GM12878 (cell line): ENCODE results near the gene HINT3. TPM values are rescaled to one million over a fixed set of nuclear protein-coding genes. Genes with fewer than 3 reads are reported as not detected.

Source experiments
- ATAC-seq: fragments of 200-7000 bp; cut with Tn5 transposase; 3 replicates; pipeline ENCODE4 v1.9.1; 2020; ENCODE audit warnings: mild to moderate bottlenecking, moderate library complexity
- BruUV-seq: library from RNA; stranded (reverse); fragments of 400-500 nt; replicated peaks from 2 replicates; lab custom pipeline; 2021; lab: Mats Ljungman, UMichigan
- CTCF ChIA-PET: fragments of 300-600 bp; sonication (Branson Sonifier 250); formaldehyde crosslinking; extraction: SDS; loops from one replicate; lab custom pipeline; 2021; ENCODE audit warnings: inconsistent platforms; lab: Yijun Ruan, JAX
- POLR2A ChIA-PET: fragments of 350-600 bp; formaldehyde crosslinking; extraction: SDS; loops from one replicate; lab custom pipeline; 2021; ENCODE audit warnings: inconsistent platforms; lab: Charles Lee
- RAD21 ChIA-PET: fragments of 300-600 bp; sonication (Branson Sonifier 250); formaldehyde crosslinking; loops from one replicate; lab custom pipeline; 2023; ENCODE audit warnings: antibody characterized with exemption; ENCODE audit not compliant: unreplicated experiment; lab: Charles Lee
- SMC1A ChIA-PET: fragments of 300-600 bp; sonication (Branson Sonifier 250); formaldehyde crosslinking; loops from one replicate; lab custom pipeline; 2023; ENCODE audit not compliant: unreplicated experiment, uncharacterized antibody; lab: Charles Lee
- DNase-seq: peaks from one replicate; pipeline ENCODE4 v3.0.0-alpha.2; 2011; ENCODE audit warnings: low read depth, low spot score
- FAIRE-seq: peaks from 3 replicates; lab custom pipeline; 2011; peaks lifted over from hg19 to GRCh38; lab: Jason Lieb, UNC
- H2AFZ ChIP-seq: 2 replicates; pipeline ENCODE4 v1.6.0; 2011; ENCODE audit warnings: low read depth, low read length, control low read depth; ENCODE audit not compliant: control insufficient read depth
- H3K27ac ChIP-seq: 2 replicates; pipeline ENCODE4 v1.5.1; 2011; ENCODE audit warnings: control low read depth; ENCODE audit not compliant: control insufficient read depth, insufficient read depth
- H3K27me3 ChIP-seq, 2 experiments: replicated peaks in 1 of 2; 2 replicates each; pipeline versions ENCODE4 v1.6.0 to v1.6.1; 2011; ENCODE audit warnings: low read length in 1 of 2; ENCODE audit not compliant: control insufficient read depth in 2 of 2, insufficient read depth in 2 of 2
- H3K36me3 ChIP-seq, 2 experiments: 2 replicates each; pipeline ENCODE4 v1.5.1; 2011; ENCODE audit warnings: low read length in 1 of 2; ENCODE audit not compliant: control insufficient read depth in 2 of 2, insufficient read depth in 2 of 2
- H3K4me1 ChIP-seq: 2 replicates; pipeline ENCODE4 v1.6.1; 2011; ENCODE audit warnings: mild to moderate bottlenecking, low read length, moderate library complexity, mixed read lengths; ENCODE audit not compliant: control insufficient read depth, insufficient read depth
- H3K4me2 ChIP-seq: 2 replicates; pipeline ENCODE4 v1.6.0; 2011; ENCODE audit warnings: control low read depth; ENCODE audit not compliant: control insufficient read depth, insufficient read depth
- H3K4me3 ChIP-seq: fragments of 200-600 bp; sonication (generic); 2 replicates; pipeline ENCODE4 v1.5.1; 2016
- H3K79me2 ChIP-seq: 2 replicates; pipeline ENCODE4 v1.6.0; 2011; ENCODE audit warnings: low read length; ENCODE audit not compliant: control insufficient read depth, insufficient read depth
- H3K9ac ChIP-seq: 2 replicates; pipeline ENCODE4 v1.8.0; 2011; ENCODE audit warnings: low read length, control low read depth, mixed read lengths; ENCODE audit not compliant: control insufficient read depth, insufficient read depth
- H3K9me3 ChIP-seq: replicated peaks from 3 replicates; pipeline ENCODE4 v1.5.1; 2011; ENCODE audit warnings: mild to moderate bottlenecking, low read length; ENCODE audit not compliant: control insufficient read depth, insufficient read depth
- H4K20me1 ChIP-seq: 2 replicates; pipeline ENCODE4 v1.6.0; 2011; ENCODE audit not compliant: control insufficient read depth, insufficient read depth
- KLF5 ChIP-seq: fragments of 450-650 bp; IDR thresholded peaks from 2 replicates; pipeline ENCODE4 v1.6.1; 2014; ENCODE audit warnings: mild to moderate bottlenecking; ENCODE audit not compliant: partially characterized antibody
- MEF2B ChIP-seq: fragments of 450-650 bp; IDR thresholded peaks from 2 replicates; pipeline ENCODE4 v1.6.1; 2018; ENCODE audit warnings: mild to moderate bottlenecking, moderate library complexity; ENCODE audit not compliant: partially characterized antibody, poor library complexity, severe bottlenecking
- POLR2A ChIP-seq: IDR thresholded peaks from 2 replicates; pipeline ENCODE4 v1.6.1; 2011; ENCODE audit warnings: low read depth, mild to moderate bottlenecking, low read length
- SMAD5 ChIP-seq: IDR thresholded peaks from 2 replicates; pipeline ENCODE4 v1.6.1; 2016; ENCODE audit warnings: antibody characterized with exemption, low read depth
- ZNF274 ChIP-seq: IDR thresholded peaks from one replicate; pipeline ENCODE4 v1.8.0; 2011; ENCODE audit not compliant: insufficient read length, insufficient read depth
- ZNF622 ChIP-seq: fragments of 450-650 bp; IDR thresholded peaks from 2 replicates; pipeline ENCODE4 v1.6.1; 2017; ENCODE audit warnings: mild to moderate bottlenecking, inconsistent platforms
- WGBS: methylation state at CpG from one replicate; pipeline ENCODE4 v1.1.6; 2016; ENCODE audit warnings: low lambda C conversion rate; ENCODE audit not compliant: insufficient replicate concordance, insufficient coverage; ENCODE audit errors: missing lambda C conversion rate; 5-methylcytosine and 5-hydroxymethylcytosine counted together
- in situ Hi-C: fragments of 300-500 bp; cut with MboI; formaldehyde crosslinking; loops from 9 replicates; pipeline ENCODE4 v1.14.3; 2018; ENCODE audit warnings: mixed read lengths
- intact Hi-C: fragments of 100-400 bp; cut with micrococcal nuclease; formaldehyde crosslinking; loops from one replicate; pipeline ENCODE4 v1.14.2; 2022; ENCODE audit not compliant: unreplicated experiment
- polyA plus RNA-seq, 11 experiments: library from polyadenylated mRNA; depleted of rRNA in 4 of 11; unstranded in 6 of 11; stranded (reverse) in 5 of 11; fragments of >200 nt; fragmentation: Nextera tagmentation in 4 of 11; fragmentation: Illumina TruSeq in 1 of 11; extraction: Ambion mirVana in 4 of 11; extraction: Trizol in 1 of 11; gene quantifications; 1 replicate in 1 of 11; 2 replicates in 10 of 11; pipeline versions ENCODE4 v1.2.1 to v1.2.3, GENCODE V29; 2011 to 2016; ENCODE audit warnings: inconsistent platforms in 2 of 11, missing spikeins in 2 of 11, low read depth in 1 of 11
- total RNA-seq, 4 experiments: library from RNA; depleted of rRNA in 3 of 4; stranded (reverse); fragments of >200 nt in 3 of 4; fragmentation: Illumina TruSeq in 1 of 4; extraction: Trizol in 1 of 4; gene quantifications; 2 replicates each; pipeline versions ENCODE4 v1.2.1 to v1.2.3, GENCODE V29; 2013 to 2021
- TF ChIP-seq, protein P1 (sequence below): IDR thresholded peaks from 2 replicates; pipeline ENCODE4 v1.6.1; 2011; ENCODE audit warnings: borderline replicate concordance, low read depth, mild to moderate bottlenecking, moderate library complexity, mixed read lengths, low read length; ENCODE audit not compliant: insufficient read depth; ENCODE audit errors: extremely low read length
- TF ChIP-seq, protein P2 (sequence below): IDR thresholded peaks from 2 replicates; pipeline ENCODE4 v1.6.1; 2012; ENCODE audit warnings: improper control_type of control experiment, low read depth, low read length; ENCODE audit not compliant: insufficient replicate concordance
- TF ChIP-seq, protein P3 (sequence below): fragments of 450-650 bp; formaldehyde crosslinking; IDR thresholded peaks from 2 replicates; pipeline ENCODE4 v1.4.0; 2020; ENCODE audit warnings: mild to moderate bottlenecking, moderate library complexity
- TF ChIP-seq, protein P4 (sequence below): fragments of 450-650 bp; formaldehyde crosslinking; IDR thresholded peaks from 2 replicates; pipeline ENCODE4 v1.5.0; 2022; ENCODE audit warnings: mild to moderate bottlenecking, missing genetic modification characterization

HINT3 gene
- total and polyA plus RNA-seq, 10 of the 15 experiments (the other 5 are each of a cell fraction or from before 2014, with no cell fraction given), result 0.72 to 9.1 (median 5.4) TPM

DNA sequence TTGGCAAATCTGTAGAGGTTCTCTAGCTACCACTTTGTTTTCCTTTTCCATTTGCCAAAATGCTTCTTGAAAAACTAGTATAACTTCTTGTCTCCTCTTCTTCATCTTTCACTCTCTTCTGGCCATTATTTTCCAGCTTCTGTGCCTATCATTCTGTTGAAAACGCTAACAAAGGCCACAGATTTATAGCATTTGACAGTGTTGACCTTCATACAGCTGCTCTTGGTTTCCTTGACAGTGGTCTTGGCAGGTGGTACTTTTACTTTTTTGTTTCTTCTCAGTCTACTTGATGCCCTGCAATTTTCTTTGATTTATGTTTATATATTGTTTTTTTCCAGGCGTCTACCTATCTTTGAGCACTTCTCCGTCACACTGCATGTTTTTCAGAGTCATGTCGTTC lies 53.5 kb downstream of the HINT3 start:
- H3K36me3 ChIP-seq, result peaks cover 2 to 33% of the 10 kb centered on the region in 2 experiments
- SMC1A ChIA-PET, result interaction anchor here (0.9 to 1.0 kb wide), 2 partner anchors 10 to 16 kb away, joined by 4 to 5 read pairs; no protein-coding TSS in a partner anchor
- no peaks in the 10 kb centered on the region; the same call in 1 of the 2 replicates for H3K4me1 ChIP-seq
- H3K9ac ChIP-seq, result no peak overlapping the region
- ATAC-seq, result no peak
- CTCF ChIA-PET, result interaction anchor here (2.0 kb wide), 2 partner anchors 15 to 18 kb away, joined by 6 to 7 read pairs; no protein-coding TSS in a partner anchor
- no peaks in the 10 kb centered on the region; the same call in none of the 2 replicates for H3K79me2 ChIP-seq
- no peaks in the 10 kb centered on the region for H4K20me1 ChIP-seq
- H2AFZ ChIP-seq, result no peak overlapping the region
- no peak overlapping the region for H3K27ac ChIP-seq
- in situ Hi-C loops (loop anchor here (25.0 kb wide), 1 partner anchor 652 kb away; no protein-coding TSS in a partner anchor), intact Hi-C loops (no loop called here)
- DNase-seq, result no peak
- no peak overlapping the region for H3K4me2 ChIP-seq
- RAD21 ChIA-PET, result no interaction called here
- no TSS peak for BruUV-seq
- H3K9me3 ChIP-seq, result no peaks in the 10 kb centered on the region
- H3K4me3 ChIP-seq, result no peak overlapping the region
- no peak for FAIRE-seq
- POLR2A ChIA-PET, result no interaction called here
- WGBS, result 100% methylated on average over 4 of the region's 4 CpGs
- H3K27me3 ChIP-seq, result no peaks in the 10 kb centered on the region
- TF ChIP-seq MEF2B (no peak), KLF5 (no peak), ZNF622 (no peak), POLR2A (no peak), SMAD5 (no peak), ZNF274 (no peak)
- TF ChIP-seq, protein P1, sequence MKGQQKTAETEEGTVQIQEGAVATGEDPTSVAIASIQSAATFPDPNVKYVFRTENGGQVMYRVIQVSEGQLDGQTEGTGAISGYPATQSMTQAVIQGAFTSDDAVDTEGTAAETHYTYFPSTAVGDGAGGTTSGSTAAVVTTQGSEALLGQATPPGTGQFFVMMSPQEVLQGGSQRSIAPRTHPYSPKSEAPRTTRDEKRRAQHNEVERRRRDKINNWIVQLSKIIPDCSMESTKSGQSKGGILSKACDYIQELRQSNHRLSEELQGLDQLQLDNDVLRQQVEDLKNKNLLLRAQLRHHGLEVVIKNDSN, result no peak
- TF ChIP-seq, protein P2, sequence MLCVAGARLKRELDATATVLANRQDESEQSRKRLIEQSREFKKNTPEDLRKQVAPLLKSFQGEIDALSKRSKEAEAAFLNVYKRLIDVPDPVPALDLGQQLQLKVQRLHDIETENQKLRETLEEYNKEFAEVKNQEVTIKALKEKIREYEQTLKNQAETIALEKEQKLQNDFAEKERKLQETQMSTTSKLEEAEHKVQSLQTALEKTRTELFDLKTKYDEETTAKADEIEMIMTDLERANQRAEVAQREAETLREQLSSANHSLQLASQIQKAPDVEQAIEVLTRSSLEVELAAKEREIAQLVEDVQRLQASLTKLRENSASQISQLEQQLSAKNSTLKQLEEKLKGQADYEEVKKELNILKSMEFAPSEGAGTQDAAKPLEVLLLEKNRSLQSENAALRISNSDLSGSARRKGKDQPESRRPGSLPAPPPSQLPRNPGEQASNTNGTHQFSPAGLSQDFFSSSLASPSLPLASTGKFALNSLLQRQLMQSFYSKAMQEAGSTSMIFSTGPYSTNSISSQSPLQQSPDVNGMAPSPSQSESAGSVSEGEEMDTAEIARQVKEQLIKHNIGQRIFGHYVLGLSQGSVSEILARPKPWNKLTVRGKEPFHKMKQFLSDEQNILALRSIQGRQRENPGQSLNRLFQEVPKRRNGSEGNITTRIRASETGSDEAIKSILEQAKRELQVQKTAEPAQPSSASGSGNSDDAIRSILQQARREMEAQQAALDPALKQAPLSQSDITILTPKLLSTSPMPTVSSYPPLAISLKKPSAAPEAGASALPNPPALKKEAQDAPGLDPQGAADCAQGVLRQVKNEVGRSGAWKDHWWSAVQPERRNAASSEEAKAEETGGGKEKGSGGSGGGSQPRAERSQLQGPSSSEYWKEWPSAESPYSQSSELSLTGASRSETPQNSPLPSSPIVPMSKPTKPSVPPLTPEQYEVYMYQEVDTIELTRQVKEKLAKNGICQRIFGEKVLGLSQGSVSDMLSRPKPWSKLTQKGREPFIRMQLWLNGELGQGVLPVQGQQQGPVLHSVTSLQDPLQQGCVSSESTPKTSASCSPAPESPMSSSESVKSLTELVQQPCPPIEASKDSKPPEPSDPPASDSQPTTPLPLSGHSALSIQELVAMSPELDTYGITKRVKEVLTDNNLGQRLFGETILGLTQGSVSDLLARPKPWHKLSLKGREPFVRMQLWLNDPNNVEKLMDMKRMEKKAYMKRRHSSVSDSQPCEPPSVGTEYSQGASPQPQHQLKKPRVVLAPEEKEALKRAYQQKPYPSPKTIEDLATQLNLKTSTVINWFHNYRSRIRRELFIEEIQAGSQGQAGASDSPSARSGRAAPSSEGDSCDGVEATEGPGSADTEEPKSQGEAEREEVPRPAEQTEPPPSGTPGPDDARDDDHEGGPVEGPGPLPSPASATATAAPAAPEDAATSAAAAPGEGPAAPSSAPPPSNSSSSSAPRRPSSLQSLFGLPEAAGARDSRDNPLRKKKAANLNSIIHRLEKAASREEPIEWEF, result no peak
- TF ChIP-seq, protein P3, sequence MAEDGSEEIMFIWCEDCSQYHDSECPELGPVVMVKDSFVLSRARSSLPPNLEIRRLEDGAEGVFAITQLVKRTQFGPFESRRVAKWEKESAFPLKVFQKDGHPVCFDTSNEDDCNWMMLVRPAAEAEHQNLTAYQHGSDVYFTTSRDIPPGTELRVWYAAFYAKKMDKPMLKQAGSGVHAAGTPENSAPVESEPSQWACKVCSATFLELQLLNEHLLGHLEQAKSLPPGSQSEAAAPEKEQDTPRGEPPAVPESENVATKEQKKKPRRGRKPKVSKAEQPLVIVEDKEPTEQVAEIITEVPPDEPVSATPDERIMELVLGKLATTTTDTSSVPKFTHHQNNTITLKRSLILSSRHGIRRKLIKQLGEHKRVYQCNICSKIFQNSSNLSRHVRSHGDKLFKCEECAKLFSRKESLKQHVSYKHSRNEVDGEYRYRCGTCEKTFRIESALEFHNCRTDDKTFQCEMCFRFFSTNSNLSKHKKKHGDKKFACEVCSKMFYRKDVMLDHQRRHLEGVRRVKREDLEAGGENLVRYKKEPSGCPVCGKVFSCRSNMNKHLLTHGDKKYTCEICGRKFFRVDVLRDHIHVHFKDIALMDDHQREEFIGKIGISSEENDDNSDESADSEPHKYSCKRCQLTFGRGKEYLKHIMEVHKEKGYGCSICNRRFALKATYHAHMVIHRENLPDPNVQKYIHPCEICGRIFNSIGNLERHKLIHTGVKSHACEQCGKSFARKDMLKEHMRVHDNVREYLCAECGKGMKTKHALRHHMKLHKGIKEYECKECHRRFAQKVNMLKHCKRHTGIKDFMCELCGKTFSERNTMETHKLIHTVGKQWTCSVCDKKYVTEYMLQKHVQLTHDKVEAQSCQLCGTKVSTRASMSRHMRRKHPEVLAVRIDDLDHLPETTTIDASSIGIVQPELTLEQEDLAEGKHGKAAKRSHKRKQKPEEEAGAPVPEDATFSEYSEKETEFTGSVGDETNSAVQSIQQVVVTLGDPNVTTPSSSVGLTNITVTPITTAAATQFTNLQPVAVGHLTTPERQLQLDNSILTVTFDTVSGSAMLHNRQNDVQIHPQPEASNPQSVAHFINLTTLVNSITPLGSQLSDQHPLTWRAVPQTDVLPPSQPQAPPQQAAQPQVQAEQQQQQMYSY, result no peak
- TF ChIP-seq, protein P4, sequence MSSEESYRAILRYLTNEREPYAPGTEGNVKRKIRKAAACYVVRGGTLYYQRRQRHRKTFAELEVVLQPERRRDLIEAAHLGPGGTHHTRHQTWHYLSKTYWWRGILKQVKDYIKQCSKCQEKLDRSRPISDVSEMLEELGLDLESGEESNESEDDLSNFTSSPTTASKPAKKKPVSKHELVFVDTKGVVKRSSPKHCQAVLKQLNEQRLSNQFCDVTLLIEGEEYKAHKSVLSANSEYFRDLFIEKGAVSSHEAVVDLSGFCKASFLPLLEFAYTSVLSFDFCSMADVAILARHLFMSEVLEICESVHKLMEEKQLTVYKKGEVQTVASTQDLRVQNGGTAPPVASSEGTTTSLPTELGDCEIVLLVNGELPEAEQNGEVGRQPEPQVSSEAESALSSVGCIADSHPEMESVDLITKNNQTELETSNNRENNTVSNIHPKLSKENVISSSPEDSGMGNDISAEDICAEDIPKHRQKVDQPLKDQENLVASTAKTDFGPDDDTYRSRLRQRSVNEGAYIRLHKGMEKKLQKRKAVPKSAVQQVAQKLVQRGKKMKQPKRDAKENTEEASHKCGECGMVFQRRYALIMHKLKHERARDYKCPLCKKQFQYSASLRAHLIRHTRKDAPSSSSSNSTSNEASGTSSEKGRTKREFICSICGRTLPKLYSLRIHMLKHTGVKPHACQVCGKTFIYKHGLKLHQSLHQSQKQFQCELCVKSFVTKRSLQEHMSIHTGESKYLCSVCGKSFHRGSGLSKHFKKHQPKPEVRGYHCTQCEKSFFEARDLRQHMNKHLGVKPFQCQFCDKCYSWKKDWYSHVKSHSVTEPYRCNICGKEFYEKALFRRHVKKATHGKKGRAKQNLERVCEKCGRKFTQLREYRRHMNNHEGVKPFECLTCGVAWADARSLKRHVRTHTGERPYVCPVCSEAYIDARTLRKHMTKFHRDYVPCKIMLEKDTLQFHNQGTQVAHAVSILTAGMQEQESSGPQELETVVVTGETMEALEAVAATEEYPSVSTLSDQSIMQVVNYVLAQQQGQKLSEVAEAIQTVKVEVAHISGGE, result no peak
